Measurements from ENCODE around the gene PHOSPHO2. TPM values are rescaled to one million over a fixed set of nuclear protein-coding genes. Genes with fewer than 3 reads are reported as not detected.

Gene PHOSPHO2
- total and polyA plus RNA-seq, 4 donors: 1.4 to 5.3 (median 3.6) TPM

- TF ChIP-seq RAD21 (IDR thresholded peaks at IDR 0.05): peak in 1 of 2 donors; percentile 17
- TF ChIP-seq HNF4A (conservative IDR thresholded peaks at IDR 0.05): peak; percentile 29 to 46
- TF ChIP-seq GABPA (IDR thresholded peaks at IDR 0.05 in 1 of 2, conservative IDR thresholded peaks at IDR 0.05 in 1 of 2): peak in 1 of 2 donors; percentile 31
Measured at GRCh38 chr2:169705927-169706326, 11.7 kb downstream of the PHOSPHO2 start (continued).

DNA sequence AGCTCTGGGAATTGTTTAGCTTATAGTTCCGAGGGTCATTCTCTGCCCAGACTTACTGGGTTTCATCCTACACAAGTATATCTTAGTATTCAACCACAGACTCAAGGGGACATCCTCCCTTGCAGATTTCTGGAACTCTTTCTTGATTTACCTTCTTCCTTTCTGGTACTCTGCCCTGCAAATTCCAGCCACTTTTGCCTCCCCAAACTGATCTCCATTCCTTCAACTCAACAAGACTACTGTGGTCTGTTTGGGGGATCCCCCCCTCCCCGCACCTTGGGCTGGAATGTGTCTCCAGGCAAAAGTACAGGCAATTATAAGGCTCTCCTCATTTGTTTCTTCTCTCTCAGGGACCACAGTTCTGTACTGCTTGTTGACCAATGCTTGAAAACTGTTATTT is 13.4 kb downstream of the PHOSPHO2 start:
- Histone ChIP-seq H3K27me3 (ENCODE audit: control insufficient read depth in 4 of 4, insufficient read depth in 4 of 4, low read length in 3 of 4) (no peaks in the 10 kb centered on the region), H3K9me3 (ENCODE audit: control insufficient read depth in 4 of 4, low read length in 3 of 4) (no peaks in the 10 kb centered on the region), H3K36me3 (ENCODE audit: control insufficient read depth in 4 of 4, insufficient read depth in 3 of 4, low read depth in 1 of 4, low read length in 3 of 4) (no peaks in the 10 kb centered on the region), H3K27ac (ENCODE audit: low read depth in 1 of 2, low read length in 2 of 2) (no peak overlapping the region), H3K4me3 (ENCODE audit: low read depth in 1 of 3, low read length in 3 of 3) (no peak overlapping the region), H3K9ac (ENCODE audit: low read depth in 1 of 2, low read length in 2 of 2) (no peak overlapping the region), H3K4me1 (ENCODE audit: control insufficient read depth in 4 of 4, insufficient read depth in 4 of 4, low read length in 3 of 4) (peaks cover 0 to 2% (median 0%) of the 10 kb centered on the region in 4 donors)
- WGBS: 97% methylated on average over 2 of the region's 2 CpGs
- no peak for DNase-seq (ENCODE audit: low spot score)
- no peak for TF ChIP-seq RXRA (IDR thresholded peaks at IDR 0.05)
- no peak for TF ChIP-seq CTCF (IDR thresholded peaks at IDR 0.05; ENCODE audit: low read depth, low read length, missing input control)
- TF ChIP-seq, protein P1, sequence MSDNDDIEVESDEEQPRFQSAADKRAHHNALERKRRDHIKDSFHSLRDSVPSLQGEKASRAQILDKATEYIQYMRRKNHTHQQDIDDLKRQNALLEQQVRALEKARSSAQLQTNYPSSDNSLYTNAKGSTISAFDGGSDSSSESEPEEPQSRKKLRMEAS (IDR thresholded peaks at IDR 0.05): no peak
- TF ChIP-seq FOXA2 (IDR thresholded peaks at IDR 0.05): no peak
- TF ChIP-seq JUND (IDR thresholded peaks at IDR 0.05): no peak
- TF ChIP-seq HNF4A (conservative IDR thresholded peaks at IDR 0.05): no peak
- TF ChIP-seq NR2F2 (IDR thresholded peaks at IDR 0.05): no peak
- TF ChIP-seq ATF3 (IDR thresholded peaks at IDR 0.05): no peak
- no peak for TF ChIP-seq TAF1 (conservative IDR thresholded peaks at IDR 0.05)
- TF ChIP-seq RAD21 (IDR thresholded peaks at IDR 0.05): no peak
- TF ChIP-seq, protein P2, sequence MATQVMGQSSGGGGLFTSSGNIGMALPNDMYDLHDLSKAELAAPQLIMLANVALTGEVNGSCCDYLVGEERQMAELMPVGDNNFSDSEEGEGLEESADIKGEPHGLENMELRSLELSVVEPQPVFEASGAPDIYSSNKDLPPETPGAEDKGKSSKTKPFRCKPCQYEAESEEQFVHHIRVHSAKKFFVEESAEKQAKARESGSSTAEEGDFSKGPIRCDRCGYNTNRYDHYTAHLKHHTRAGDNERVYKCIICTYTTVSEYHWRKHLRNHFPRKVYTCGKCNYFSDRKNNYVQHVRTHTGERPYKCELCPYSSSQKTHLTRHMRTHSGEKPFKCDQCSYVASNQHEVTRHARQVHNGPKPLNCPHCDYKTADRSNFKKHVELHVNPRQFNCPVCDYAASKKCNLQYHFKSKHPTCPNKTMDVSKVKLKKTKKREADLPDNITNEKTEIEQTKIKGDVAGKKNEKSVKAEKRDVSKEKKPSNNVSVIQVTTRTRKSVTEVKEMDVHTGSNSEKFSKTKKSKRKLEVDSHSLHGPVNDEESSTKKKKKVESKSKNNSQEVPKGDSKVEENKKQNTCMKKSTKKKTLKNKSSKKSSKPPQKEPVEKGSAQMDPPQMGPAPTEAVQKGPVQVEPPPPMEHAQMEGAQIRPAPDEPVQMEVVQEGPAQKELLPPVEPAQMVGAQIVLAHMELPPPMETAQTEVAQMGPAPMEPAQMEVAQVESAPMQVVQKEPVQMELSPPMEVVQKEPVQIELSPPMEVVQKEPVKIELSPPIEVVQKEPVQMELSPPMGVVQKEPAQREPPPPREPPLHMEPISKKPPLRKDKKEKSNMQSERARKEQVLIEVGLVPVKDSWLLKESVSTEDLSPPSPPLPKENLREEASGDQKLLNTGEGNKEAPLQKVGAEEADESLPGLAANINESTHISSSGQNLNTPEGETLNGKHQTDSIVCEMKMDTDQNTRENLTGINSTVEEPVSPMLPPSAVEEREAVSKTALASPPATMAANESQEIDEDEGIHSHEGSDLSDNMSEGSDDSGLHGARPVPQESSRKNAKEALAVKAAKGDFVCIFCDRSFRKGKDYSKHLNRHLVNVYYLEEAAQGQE (IDR thresholded peaks at IDR 0.05): no peak
- TF ChIP-seq ZBTB33 (IDR thresholded peaks at IDR 0.05): no peak
- no peak for TF ChIP-seq EGR1 (IDR thresholded peaks at IDR 0.05; ENCODE audit: low read depth in 2 of 2)
- no peak for TF ChIP-seq GABPA (IDR thresholded peaks at IDR 0.05 in 1 of 2, conservative IDR thresholded peaks at IDR 0.05 in 1 of 2)
- TF ChIP-seq FOXA1 (IDR thresholded peaks at IDR 0.05): no peak
- no peak for TF ChIP-seq YY1 (IDR thresholded peaks at IDR 0.05)
